GM19395 (cell line): ENCODE results near the gene SHB.
"Not testable (repeated sequence)": the region's sequence is repeated elsewhere in the genome, so short reads cannot be mapped to it uniquely, and the experiment has no call there.

Experiments
- ATAC-seq: cut with Tn5 transposase; IDR thresholded peaks from one replicate; pipeline ENCODE4 v1.9.1; 2021; ENCODE audit warnings: mild to moderate bottlenecking, moderate library complexity; ENCODE audit not compliant: unreplicated experiment

SHB gene

DNA sequence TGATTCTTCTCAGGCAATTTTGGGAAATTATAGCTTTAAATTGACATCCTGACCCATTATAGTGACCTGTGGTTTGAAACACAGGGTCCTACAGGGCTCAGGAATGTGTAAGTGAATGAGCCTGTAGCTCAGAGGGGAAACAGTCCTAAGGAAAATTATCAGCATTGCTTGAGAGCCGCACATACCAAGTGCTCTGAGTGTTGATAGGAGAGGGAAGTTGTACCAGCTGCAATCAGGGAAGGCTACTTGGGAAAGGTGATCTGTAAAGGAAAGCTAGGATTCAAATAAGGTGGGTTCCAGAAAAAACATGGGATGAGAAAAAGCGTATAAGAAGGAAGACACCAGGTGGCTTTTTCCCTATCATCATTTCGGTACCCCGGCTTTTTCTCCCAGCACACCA is 160.7 kb downstream of the SHB start:
- ATAC-seq = no peak

DNA sequence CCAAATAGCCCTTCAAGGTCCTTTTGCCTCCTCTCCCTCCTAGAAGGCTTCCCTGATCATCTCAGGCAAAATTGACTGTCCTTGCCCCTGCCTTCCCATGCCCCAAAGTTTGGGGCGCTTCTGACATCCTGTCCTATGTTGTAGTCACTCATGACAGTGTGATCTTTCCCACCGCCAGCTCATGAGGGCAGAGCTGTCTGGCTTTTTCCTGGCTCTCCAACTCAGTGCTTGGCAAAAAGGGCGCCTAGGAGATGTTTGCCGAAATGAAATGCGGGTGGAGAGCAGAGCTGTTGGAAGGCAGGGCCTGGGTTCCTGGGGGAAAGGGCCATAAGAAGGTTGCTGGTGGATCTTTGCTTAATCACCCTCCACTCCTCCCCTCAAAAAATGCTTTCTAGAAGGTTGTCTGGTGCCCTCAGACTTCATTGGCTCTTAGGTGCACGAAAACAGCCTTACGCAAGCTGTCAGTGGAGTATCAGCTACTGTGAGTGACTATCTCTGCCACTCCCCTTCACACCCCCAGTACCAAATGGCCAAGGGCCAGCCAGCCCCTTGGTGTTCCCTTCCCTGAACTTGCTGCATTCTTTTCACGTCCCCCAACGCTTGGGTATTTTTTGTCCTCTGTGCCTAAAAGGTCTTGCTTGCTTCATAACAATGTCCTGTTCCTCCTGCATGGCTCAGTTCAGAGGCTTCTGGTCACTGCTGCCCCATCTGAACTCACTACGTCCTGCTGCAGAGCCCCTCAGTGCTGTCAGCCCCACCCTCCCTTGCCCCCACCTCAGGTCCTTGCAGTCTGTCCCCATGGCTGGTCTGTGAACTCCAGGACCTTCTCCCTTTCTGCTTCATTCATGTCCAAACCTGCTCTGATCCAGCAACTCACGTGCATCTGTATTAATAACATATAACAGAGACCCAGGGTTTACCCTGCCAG is 162.5 kb downstream of the SHB start:
- no peak for ATAC-seq

DNA sequence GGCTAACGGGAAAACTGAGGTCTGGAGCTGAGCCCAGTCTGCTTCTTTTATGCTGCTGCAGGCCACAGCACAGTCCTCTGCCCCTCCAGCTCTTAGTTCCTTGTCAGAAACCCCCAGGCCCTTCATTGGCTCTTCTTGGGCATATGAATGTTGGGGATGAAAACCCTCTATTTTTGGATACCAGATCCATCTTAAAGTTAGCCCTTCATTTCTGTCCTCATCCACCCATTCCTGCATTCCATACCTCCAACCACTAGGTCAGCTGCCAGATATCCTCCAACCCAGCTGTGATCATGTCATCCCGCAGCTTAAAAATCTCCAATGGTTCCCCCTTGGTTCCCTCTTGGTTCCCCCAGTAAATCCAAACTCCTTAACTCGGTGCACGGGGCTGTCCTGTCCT is 163.3 kb downstream of the SHB start:
- no peak for ATAC-seq

DNA sequence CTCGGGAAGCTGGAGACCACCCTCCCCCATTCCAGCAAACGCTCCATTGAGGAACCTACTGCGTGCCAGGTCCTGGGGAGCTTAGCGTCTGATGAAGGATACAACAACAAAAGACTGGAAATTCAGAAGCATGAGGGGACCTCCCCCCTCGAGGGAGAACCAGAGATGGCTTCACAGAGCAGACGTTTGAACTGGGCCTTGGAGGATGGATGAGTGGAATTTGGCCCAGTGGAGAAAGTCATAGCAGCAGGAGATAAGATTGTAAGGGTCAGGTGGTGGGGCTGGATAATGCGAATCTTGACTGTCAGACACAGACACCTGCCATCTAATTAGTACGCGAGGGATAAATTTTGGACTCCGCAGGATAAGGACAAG is 163.9 kb downstream of the SHB start:
- no peak for ATAC-seq

DNA sequence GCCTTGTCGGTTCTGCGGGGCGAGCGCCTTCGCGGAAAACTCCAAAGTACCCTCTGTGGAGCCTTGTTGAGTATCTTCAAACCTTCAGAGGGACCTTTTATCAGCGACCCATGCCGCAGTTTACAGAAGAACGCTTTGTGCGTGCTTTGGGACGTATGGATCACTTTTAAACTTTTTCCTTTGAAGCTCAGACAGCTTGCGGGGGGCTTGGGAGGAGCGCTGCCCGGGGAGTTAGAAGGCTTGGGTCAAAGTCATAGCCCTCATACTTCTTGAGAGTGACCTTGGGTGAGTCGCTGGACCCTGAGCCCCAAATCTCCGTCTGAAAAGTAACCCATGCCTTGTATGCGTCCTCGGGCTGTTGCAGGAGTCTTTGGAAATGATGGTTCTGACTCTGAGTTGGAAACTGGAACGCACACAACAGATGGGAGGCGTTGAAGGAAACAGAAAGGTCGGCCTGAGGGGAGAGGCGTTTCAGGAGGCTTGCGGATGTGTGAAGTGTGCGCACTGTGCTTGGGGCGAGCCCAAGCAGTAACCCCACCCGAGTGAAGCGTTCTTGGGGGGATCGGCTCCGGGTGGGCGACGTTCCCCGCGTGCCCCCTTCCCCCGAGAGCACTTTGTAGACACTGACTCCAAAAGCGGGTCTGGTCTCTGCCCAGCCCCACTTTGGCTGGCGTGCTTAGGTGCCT is 164.4 kb downstream of the SHB start:
- ATAC-seq = no peak

DNA sequence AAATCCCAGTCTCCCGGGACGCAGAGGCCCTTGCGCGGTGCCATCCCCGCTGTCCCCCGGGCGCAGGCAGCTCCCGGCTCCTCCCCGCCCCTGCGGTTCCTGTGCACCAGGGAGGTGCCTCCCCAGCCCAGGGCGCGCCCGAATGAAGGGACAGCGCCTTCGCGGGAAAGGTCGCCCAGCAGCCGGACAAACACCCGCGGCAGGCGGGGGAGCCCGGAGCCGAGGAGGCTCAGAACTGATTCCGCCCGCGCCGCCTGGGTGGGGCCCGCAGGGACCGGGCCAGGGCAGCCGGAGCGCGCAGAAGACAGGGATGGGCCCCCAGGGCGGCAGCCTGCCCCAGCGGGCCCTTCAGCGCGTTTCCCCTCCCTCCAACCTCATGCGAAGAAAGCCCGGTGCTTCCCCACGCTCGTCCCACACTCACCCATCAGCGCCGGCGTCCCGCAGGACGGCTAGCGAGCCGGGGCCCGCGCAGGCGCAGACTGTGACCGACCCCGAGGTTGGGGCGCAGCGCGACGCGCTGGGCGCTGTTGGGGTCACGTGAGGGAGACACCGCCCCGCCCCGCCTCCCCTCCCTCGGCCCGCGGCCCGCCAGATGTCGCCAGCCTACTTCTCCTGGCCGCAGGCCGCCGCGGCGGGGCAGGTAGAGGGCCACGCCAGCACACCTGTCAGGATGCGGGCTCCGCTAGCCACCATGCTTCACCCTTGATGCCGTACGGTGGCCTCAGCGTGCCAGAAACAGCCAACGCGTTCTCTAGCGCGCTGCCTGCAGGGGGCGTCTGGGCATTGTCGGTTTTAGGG is 165.2 kb downstream of the SHB start, which contains the start of gene SLC25A51:
TSS of gene SLC25A51 (minus strand) at position 481 of the 798 bp plus-strand sequence. CDS start 15,577 bp downstream, outside the sequence.
- peak; percentile 82 for ATAC-seq

DNA sequence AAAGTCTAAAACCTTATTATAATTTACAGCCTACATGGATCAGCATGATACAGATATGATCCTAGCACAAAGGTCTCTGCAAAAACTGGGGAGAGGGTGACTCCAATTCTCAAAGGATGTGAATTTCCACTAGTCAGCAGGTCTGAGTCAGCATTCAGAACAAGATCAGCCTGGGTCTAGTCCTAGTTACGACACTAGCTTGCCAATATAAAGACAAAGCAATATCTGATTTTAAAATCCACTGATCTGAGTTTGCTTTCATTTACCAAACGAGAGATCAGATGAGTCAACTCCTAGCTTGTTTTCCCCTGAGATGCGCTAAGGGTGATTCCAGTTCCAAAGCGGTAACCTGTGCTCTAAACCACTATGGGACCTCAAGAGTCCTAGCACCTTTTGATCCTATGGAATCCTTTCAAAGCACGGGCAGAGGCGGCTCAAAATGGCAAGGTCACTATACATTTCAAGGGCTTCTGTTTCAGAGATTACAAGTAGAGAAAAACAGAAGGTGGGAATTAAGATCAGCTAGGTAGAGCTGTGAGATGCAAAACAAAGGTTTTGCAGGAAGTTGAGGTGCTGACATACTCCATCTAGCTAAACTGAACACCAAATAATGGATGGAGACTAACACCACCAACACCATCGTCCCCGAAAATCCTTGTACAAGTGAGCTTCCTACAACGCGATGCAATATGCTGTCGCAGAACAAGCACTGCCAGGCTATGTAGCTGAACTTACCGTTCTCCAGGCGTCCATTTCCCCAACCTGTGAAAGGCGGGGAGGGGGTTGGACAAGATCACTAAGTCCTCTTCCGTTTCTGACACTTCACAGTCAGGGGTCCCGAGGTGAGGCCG is 166.0 kb downstream of the SHB start:
- peak; percentile 19 for ATAC-seq

DNA sequence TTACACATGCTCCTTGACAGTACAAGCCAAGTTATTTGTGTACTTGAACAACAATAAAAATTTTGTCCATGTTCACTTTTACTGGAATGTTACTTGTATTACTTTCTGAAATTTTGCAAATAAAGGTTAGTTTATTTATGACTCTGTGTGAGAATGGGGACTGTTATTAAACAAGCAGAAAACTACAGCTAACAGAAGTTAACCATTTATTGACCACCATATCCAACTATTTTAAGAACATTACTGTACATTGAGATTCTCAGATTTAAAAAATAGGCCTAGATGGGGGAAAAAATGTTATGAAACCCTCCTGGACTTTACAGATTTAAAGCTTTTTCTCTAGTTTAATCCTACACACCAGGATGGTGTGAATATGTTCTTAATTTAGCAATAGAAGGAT is 166.9 kb downstream of the SHB start:
- ATAC-seq = no peak

DNA sequence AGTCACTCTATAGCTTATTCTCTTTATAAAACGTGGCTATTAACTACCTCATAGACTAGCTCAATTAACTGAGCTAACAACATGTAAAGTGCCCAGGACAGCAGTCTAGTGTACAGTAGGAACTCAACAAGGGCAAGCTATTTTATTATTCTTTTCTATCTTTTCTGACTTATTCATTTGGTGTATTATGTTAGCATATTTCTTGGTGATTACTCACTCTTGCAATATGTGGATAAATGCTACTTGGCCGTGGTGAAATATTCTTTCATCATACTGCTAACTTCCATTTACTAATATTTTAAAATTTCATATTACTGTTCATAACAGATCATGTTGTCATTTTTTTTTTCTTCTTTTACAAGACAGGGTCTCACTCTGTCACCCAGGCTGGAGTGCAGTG is 170.0 kb downstream of the SHB start:
- ATAC-seq = no peak

DNA sequence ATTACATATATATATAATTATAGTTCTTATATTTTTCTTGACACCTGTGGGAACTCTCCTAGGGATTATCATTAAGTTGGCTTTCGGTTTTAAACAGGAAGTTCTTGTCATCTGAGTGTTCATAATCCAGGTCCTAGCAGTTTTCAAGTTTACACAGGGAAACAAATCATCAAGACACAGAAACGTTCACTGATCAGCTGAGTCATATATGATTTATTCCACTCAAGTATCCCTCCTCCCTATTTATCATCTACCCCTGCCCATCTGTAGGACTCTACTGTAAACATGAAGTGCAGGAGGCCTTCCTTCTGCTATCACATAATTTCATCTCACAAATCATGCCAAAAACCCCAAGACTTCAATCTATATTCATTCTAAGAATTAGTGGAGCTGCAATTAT is 171.4 kb downstream of the SHB start:
- no peak for ATAC-seq

DNA sequence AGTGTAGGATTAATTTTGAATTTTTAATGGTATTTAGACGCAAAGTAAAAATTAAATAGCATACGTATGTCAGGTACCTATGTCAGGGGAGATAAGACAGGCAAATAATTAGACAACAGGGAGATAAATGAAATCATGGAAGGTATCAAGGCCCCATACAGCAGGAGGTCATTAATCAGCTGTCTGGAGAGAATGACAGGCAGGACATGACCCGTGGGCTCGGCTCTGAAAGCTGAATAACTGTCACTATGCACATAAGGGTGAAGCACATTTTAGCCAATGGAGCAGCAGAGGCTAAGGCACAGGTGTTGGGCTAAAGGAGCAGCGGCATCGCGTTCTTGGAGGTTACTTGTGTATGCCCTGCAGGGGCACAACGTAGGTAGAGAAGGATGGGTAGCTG is 177.0 kb downstream of the SHB start:
- no peak for ATAC-seq

DNA sequence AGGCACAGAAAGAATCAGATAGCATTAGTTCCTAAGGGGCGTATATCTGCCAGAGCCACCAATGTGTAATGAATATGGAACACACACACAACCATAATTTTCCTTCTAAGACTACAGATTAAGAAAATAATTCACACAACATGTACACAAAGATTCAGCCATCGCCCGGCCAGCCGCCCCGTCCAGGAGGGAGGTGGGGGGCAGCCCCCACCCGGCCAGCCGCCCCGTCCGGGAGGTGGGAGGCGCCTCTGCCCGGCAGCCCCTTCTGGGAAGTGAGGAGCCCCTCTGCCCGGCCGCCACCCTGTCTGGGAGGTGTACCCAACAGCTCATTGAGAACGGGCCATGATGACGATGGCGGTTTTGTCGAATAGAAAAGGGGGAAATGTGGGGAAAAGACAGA is 178.0 kb downstream of the SHB start:
- not testable (repeated sequence) for ATAC-seq

DNA sequence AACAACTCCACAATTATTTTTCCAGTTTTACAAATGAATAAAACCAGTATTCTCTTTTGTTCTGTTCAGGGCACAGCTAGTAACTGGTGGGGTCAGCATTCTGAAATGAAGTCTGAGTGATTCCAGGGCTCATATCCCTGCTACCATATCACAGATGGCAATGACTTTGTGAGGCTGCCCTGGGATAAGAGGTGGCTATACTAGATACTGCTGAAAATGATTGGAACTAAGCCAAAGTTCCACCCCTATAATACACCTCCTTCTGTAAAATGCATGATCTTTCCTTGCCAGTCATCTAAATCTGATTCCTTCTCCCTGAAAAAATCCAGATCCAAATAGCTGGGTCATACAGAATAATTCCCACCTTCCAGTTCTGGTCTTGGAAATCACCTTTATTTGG is 179.5 kb downstream of the SHB start:
- ATAC-seq = no peak

DNA sequence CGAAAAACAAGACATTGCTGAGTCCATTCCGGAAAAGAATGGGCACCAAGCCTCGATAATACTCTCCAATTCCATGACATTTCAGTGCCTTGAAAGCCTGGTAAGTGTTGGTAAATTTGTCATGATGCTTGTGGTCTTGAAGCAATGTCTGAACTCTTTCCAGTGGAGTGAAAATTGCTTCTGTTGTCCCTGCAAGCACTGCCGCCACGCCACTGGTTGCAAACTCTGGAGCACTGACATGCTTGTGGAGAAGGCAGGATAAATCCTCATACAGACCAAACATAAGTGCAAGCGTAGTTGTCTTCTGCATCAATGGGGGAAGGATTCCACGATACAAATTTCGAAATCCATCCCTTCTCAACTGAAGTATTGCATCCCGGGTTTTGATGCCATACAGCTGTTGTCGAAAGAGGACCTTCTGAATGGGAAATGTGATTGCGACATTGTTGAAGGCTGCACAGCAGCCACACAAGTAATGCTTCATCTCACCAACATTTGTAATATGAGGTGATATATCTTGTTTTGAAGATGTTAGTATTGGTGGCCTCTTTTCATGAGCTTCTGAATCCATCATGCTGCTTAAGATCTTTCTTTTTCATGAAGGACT is 180.9 kb downstream of the SHB start:
- ATAC-seq = not testable (repeated sequence)

DNA sequence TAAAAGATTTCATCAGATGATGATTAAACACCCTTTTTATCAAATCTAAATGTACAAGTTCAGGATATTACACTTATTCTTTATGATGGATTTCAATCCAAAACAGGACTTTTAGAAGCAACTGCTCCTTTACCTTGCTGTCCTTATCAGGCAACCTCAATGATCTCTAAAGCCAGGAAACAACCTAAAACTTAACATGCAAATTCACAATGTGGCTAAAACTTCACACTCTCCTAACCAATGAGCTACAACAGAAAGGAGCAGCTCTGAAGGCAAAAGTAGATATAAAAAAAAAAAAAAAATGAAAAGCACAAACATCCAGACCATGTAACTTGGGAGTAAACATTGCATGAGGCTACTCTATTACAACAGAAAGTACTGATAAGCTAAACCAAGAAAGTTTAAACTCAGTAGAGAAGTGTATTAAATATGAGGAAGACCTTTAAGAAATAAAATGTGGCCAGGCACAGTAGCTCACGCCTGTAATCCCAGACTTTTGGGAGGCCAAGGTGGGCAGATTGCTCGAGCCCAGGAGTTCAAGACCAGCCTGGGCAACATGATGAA is 188.0 kb downstream of the SHB start:
- ATAC-seq = no peak

DNA sequence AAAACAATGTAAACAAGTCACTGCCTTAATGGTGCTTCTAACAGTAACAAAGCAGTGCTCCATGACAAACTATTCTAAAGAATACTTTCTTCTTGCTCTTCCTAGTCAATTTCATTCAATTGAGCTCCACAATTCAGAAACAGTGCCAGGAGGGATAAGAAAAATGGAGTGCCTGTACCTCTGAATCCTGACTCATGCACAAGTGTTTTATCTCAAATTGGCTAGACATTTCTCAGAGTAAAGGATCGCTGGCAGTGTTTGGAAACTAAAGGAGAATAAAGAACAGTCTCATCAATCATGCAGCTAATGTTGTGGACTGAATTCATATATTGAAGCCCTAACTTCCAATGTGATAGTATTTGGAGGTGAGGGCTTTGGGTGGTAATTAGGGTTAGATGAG is 192.7 kb downstream of the SHB start:
- ATAC-seq = no peak

DNA sequence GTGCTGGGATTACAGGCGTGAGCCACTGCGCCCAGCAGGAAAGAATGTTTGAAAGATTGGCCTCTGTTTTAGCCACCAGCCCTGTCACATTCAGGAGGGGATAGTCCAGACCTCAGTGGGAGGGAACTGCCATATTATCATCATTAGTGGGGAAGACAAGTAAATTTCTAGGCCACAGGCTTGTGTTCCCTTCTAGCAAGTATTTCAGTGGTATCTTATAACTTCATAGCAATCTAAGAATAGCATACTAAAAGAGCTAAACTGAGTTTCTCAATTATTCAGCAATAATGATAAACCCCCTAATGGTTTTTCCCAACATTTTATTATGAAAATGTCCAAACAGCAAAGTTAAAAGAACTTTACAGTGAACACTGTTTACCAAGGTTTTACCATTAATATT is 195.1 kb downstream of the SHB start:
- ATAC-seq = no peak

DNA sequence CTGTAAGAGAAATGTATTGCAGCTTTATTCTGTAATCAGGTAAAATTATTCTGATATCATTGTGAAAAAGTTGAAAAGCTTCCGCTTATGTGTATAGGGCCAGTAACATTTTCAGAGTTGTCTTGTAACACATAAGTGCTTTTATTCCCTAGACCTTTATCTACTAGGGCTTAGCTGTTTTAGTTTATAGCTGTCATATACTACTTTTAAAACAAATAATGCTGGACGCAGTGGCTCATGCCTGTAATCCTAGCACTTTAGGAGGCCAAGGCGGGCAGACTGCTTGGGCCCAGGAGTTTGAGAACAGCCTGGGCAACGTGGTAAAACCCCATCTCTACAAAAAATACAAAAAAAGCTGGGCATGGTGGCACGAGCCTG is 198.2 kb downstream of the SHB start:
- ATAC-seq = no peak

DNA sequence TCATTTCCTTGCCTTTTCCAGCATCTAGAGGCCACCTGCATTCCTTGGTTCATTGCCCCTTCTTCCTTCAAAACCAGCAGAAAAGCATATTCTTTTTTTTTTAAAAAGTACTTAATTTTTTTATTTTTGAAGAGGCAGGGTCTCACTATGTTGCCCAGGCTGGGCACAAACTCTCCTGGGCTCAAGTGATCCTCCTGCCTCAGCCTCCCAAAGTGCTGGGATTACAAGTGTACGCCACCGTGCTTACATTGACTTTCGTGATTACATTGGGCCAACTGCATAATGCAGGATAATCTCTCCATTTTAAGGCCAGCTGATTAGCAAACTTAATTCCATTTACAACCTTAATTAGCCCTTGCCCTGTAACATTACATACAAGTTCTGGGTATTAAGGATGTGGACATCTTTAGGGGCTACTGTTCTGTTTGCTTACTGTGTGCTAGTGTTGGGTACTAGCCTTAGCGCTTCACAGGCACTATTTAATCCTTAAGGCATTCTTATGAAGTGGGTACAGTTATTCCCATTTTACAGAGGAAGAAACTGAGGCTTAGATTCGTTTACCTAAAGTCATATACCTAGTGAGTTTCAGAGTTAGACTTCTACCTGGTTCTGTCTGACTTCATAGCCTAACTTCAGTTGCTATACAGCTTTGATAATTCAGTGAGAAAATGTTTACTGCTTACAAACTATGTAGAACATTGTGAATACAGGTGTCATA is 198.8 kb downstream of the SHB start:
- no peak for ATAC-seq
